Embryonic facial prominence (tissue), 1 donor: ENCODE measurements around the gene NPAS3.

Experiments
- DNase-seq: peaks from one replicate; pipeline ENCODE4 v3.0.0-alpha.2; 2016; ENCODE audit errors: extremely low spot score

NPAS3 gene

GRCh38 chr14:33742166-33742565 is 803.5 kb downstream of the NPAS3 start:
- no peak for DNase-seq

- no peak for DNase-seq
These were observed 806.5 kb downstream of the NPAS3 start for GRCh38 chr14:33745163-33745562.

GRCh38 chr14:33747749-33748148 is 809.1 kb downstream of the NPAS3 start:
- DNase-seq, result no peak

- no peak for DNase-seq
These were observed 815.6 kb downstream of the NPAS3 start for GRCh38 chr14:33754261-33754660.

- DNase-seq, result no peak
These were observed 816.7 kb downstream of the NPAS3 start for GRCh38 chr14:33755358-33755757.

- no peak for DNase-seq
These were observed 818.2 kb downstream of the NPAS3 start for GRCh38 chr14:33756833-33757232.

GRCh38 chr14:33758547-33758946 is 819.9 kb downstream of the NPAS3 start:
- DNase-seq, result no peak

- DNase-seq, result no peak
These were observed 823.6 kb downstream of the NPAS3 start for GRCh38 chr14:33762161-33762851.

- DNase-seq, result no peak
These were observed 826.4 kb downstream of the NPAS3 start for GRCh38 chr14:33764876-33765650.

GRCh38 chr14:33767586-33768457 is 829.1 kb downstream of the NPAS3 start:
- DNase-seq, result no peak

- DNase-seq, result no peak
These were observed 829.8 kb downstream of the NPAS3 start for GRCh38 chr14:33768458-33768830.

GRCh38 chr14:33773205-33774030 is 834.7 kb downstream of the NPAS3 start:
- DNase-seq, result no peak

- no peak for DNase-seq
These were observed 835.5 kb downstream of the NPAS3 start for GRCh38 chr14:33774161-33774560.

GRCh38 chr14:33774723-33775470 is 836.2 kb downstream of the NPAS3 start:
- no peak for DNase-seq

GRCh38 chr14:33776871-33777270 is 838.2 kb downstream of the NPAS3 start:
- no peak for DNase-seq

- no peak for DNase-seq
These were observed 839.0 kb downstream of the NPAS3 start for GRCh38 chr14:33777681-33778080.

GRCh38 chr14:33780035-33780434 is 841.4 kb downstream of the NPAS3 start:
- DNase-seq, result no peak

- no peak for DNase-seq
These were observed 842.6 kb downstream of the NPAS3 start for GRCh38 chr14:33781236-33781635.

GRCh38 chr14:33782923-33783322 is 844.2 kb downstream of the NPAS3 start:
- no peak for DNase-seq

- DNase-seq, result no peak
These were observed 847.6 kb downstream of the NPAS3 start for GRCh38 chr14:33786091-33786825.
